Left colon (tissue), 2 donors: ENCODE results near the gene CRISP2. TPM values are rescaled to one million over a fixed set of nuclear protein-coding genes. Genes with fewer than 3 reads are reported as not detected.
"Not testable (repeated sequence)": the region's sequence is repeated elsewhere in the genome, so short reads cannot be mapped to it uniquely, and the experiment has no call there.

ENCODE experiments used
- ATAC-seq: fragments of 200-7000 bp; cut with Tn5 transposase; one replicate; pipeline ENCODE4 v1.9.1; 2020; ENCODE audit warnings: mild to moderate bottlenecking, moderate library complexity
- DNase-seq, 2 donors: peaks; one replicate each; pipeline ENCODE4 v3.0.0-alpha.2; 2020
- intact Hi-C, 2 donors: fragments of 100-400 bp; cut with DNase I in 1 of 2; cut with micrococcal nuclease in 1 of 2; formaldehyde crosslinking; loops; one replicate each; pipeline versions ENCODE4 v1.11.2 to v1.14.0; 2022; cut with DNase I, micrococcal nuclease
- long read RNA-seq: library from polyadenylated mRNA; unstranded; transcript quantifications from one replicate; pipeline ENCODE4 v2.0.0, GENCODE V29; 2021
- total RNA-seq, 2 donors: library from RNA; stranded (reverse); fragmentation: NEBNext Ultra II Directional; extraction: Animal tissue kit (Norgen Biotek cat#: 25700); gene quantifications; one replicate each; pipeline ENCODE4 v1.2.1, GENCODE V29; 2021
- donor health status: DM: no; HTN: no; CAD: no.
- donor health status: DM: yes; HTN: yes; CAD: no.

CRISP2 gene
- total RNA-seq, result not detected
- long read RNA-seq, result 0 reads

DNA sequence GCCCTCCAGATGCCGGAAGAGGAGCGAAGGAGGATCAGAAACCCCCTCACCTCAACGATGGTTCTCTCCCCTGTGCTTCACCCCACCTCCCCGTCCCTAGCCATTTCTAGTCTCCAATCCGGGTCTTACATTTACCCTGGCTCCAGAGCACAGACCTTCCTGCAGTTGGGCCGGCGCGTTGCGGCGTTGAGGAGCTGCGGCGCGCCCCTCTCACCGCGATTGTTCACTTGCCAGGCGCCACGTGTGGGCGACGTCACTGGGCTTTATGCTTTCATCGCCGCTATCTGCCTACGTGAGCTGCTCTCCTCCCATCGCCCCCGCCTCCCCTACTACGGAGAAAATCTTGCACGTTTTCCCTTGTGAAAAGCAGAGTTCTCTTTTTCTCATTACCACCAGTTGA, at the start of gene CRISP2:
CRISP2 (minus strand) TSS at position 198 of the 400 bp plus-strand sequence. CDS start 4,347 bp downstream, outside the sequence.
- no peak for ATAC-seq

GRCh38 chr6:49744259-49744658, 30.9 kb upstream of the CRISP2 start, which contains the start of gene CRISP3:
TSS of gene CRISP3 (minus strand) at chr6:49744388. CDS start at chr6:49744367, 21 bp downstream.
- no peak for DNase-seq
- ATAC-seq, result no peak
- intact Hi-C loops, result no loop called here

More for the DNA sequence above, at the start of gene CRISP2:
- no peak for DNase-seq
- intact Hi-C loops, result no loop called here

GRCh38 chr6:49743429-49743828, 30.1 kb upstream of the CRISP2 start:
- ATAC-seq, result no peak

GRCh38 chr6:49739423-49739822, 26.1 kb upstream of the CRISP2 start:
- ATAC-seq (no peak), DNase-seq (no peak)
- intact Hi-C loops, result no loop called here

More at GRCh38 chr6:49743429-49743828, 30.1 kb upstream of the CRISP2 start:
- no peak for DNase-seq
- intact Hi-C loops, result no loop called here

DNA sequence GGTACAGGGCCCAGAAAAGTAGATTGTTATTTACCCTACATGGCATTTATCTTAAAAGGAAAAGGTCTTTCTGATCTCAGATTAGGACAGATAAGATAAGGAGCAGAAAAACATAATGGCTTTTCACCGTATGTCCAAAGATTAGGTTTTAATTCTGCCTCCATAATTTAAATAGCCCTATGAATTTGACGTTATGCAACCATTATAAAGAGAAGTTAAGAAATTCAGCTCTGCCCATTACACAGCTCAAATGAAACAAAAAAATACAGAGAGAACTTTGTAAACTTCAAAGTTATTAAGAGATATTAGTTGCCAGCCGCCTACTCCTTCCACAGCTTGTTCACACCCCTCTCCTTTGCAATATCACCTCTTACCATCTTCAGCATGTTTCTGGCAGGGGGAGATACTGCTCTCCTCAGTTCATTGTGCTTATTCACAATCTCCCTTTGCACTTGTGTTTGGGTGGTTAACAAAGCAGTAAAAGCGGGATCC, 22.7 kb upstream of the CRISP2 start:
- no peak for DNase-seq
- intact Hi-C loops, result no loop called here
- ATAC-seq, result no peak

GRCh38 chr6:49733680-49734079, 20.3 kb upstream of the CRISP2 start:
- intact Hi-C loops, result no loop called here
- ATAC-seq, result no peak
- no peak for DNase-seq

- ATAC-seq, result no peak
- no peak for DNase-seq
- intact Hi-C loops, result no loop called here
Measured at GRCh38 chr6:49732781-49733180, 19.4 kb upstream of the CRISP2 start.

GRCh38 chr6:49730251-49730650, 16.9 kb upstream of the CRISP2 start:
- ATAC-seq (no peak), DNase-seq (no peak)
- intact Hi-C loops, result no loop called here

GRCh38 chr6:49723917-49724316, 10.6 kb upstream of the CRISP2 start:
- DNase-seq, intact Hi-C loops, ATAC-seq: not testable (repeated sequence)

DNA sequence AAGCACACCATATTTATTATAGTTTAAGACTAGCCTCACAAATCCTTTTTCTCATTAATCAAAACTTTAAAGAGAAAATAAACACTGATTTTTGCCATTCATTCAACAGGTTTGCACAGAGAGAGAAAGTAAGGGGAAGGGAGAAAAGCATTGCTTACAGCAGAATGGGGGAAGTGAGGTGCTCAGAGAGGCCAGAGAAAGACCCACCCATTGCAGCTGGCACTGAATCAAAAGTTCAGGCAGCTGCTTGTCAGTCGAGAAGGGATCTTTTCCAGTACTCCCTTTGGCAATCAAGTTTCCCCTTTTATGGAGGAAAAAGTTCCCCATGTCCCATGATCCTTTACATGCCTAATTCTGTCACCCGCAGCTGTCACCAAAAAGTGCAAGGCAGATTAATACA, 8.0 kb upstream of the CRISP2 start:
- DNase-seq (no peak), ATAC-seq (no peak)
- intact Hi-C loops, result no loop called here

DNA sequence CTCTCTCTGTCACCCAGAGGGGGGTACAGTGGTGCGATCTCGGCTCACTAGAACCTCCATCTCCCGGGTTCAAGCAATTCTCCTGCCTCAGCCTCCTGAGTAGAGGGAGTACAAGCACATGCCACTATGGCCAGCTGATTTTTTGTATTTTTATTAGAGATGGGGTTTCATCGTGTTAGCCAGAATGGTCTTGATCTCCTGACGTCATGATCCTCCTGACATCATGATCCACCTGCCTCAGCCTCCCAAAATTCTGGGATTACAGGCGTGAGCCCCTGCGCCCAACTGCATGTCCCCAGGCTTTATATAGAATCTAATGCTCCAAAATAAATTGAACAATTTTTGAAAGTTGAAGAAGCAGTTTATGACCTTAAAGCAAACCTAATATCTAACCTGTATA, 7.0 kb upstream of the CRISP2 start:
- intact Hi-C loops, result no loop called here
- no peak for ATAC-seq
- DNase-seq, result no peak

DNA sequence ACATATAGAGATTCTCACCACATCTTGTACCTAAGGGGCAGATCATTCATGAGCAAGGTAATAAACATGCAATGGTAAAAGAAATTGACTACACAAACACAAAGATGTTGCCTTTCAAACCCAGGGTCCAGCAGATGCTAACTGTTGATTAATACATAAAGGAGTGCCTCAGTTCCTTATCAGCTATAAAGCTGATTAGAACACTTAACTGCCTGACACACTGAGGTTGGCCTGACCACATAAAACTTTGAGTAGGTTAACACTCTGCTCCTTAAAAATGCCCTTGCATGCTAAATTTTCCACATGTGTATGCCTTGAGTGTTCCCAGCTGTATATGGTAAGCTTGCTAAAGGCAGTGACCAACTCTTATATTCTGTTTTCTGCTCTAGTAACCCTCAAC, 14.9 kb downstream of the CRISP2 start:
- intact Hi-C loops, result no loop called here
- ATAC-seq (no peak), DNase-seq (no peak)

- intact Hi-C loops, result no loop called here
- DNase-seq (no peak), ATAC-seq (no peak)
Measured at GRCh38 chr6:49693512-49693911, 19.8 kb downstream of the CRISP2 start.

DNA sequence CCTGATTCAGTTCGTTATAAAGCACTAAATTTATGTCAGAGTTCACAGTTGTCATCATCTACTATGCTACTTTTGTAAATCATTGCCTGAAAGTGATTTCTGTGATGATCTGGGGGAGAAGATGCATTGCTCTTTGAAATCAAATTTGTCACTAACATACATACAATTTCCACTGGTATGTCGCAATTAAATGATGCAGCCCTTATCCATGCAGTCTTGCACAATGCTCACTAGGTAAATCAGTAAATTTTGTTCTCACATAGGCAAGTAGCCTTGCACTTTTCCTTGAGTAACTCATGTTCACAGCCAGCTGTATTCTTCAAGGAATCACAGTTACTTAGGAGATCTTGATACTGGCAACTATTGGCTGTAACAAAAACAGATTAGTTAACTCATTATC, 20.8 kb downstream of the CRISP2 start:
- DNase-seq (no peak), ATAC-seq (no peak)
- intact Hi-C loops, result no loop called here

DNA sequence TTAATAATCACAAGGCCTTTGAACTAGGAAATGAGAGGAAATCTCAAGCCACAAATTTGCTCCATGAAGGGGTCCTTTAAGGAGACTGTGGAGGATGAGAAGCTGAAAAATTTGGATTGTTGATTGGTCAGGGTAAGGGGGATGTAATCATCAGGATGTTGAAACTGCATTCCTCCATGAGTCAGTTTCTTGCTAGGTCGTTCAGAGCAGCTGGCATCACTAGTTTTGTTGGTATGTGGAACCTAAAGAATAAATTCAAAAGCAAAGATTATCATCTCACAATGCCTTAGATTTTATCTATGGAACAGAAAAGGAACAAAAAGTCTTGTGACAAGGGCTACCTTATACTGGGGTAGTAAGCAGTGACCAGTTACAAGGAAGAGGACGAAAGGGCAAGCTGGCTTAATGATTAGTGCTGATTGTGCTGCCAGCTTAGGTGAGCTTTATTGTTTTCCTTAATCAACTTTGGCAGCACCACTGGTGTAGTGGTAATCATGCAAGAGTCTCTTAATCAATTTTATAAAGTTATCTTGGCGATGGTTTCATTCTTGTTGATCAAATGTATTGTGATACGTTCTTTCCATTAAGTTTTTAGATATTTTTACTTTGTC, 36.6 kb downstream of the CRISP2 start:
- intact Hi-C loops, result no loop called here
- ATAC-seq (no peak), DNase-seq (no peak)

- intact Hi-C loops, result no loop called here
Measured at GRCh38 chr6:49675816-49676215, 37.5 kb downstream of the CRISP2 start.

DNA sequence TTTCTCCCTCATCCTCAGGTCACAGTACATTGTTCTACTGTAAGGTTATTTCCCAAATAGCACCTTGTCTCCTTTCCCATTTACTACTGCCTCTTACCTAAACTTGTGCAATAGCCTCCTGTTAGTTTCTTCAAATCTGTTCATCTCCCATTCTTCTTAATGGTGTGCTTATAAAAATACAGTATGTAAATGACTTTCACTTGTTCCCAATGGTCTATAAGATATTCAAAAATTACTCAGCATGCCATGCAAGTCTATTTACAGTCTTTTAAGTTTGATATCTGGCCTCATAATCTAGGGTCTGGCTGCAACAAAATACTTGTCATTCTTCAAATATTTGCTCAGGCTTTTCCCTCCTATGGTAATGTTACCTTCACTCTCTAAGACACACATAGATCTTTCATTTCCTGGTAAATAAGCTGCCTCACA, 45.2 kb downstream of the CRISP2 start:
- ATAC-seq, result no peak
- intact Hi-C loops, result no loop called here
- no peak for DNase-seq

More at GRCh38 chr6:49675816-49676215, 37.5 kb downstream of the CRISP2 start:
- DNase-seq, result no peak
- ATAC-seq, result no peak

GRCh38 chr6:49666930-49667757, 46.2 kb downstream of the CRISP2 start:
- DNase-seq (no peak), ATAC-seq (no peak)
- intact Hi-C loops, result no loop called here

DNA sequence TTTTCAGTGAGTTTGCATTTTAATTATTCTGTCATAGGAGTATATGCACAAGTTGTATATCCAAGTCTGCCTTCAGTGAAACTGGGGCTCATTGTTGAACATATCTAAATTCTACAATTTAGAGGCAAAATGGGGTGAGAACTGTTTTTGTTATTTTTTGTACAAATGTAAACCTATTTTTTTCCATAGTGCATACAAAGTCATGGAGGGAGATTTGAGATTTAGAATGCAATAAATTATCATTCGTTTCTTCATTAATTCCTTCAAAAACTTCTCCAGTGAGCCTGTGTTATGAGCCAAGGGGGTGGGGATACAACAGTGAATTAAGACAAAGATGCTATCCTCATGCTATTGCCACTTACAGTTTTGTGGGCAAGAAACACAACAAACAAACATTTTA, 46.9 kb downstream of the CRISP2 start:
- ATAC-seq (no peak), DNase-seq (no peak)
- intact Hi-C loops, result no loop called here

DNA sequence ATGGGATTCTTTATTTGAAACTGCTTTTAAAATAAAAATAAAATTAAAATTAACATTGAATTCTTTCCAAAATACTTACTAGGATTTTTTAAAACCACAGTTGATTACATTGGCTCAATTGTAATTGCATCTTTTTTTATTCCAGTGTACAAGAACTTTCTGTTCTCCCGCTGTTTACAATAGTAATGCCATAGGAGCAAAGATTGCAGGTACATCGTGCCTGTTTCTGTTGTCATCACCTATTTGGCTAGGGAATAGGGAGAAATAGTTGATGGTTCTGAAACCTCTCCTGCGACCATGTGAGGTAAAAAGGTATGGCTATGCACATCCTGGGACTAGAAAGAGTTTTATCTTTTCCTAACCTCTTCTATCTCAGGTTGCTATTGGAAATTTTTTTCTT, 48.5 kb downstream of the CRISP2 start:
- no peak for DNase-seq
- intact Hi-C loops, result no loop called here
- ATAC-seq, result no peak
